RWPE1 (cell line): ENCODE results near the gene FXYD7.
A peak's percentile ranks its signal among the peaks of the same experiment; 100 is the strongest.

Experiments
- CTCF ChIA-PET: fragments of 350-600 bp; sonication (Branson Sonifier 250); formaldehyde crosslinking; extraction: SDS; loops from one replicate; lab custom pipeline; 2021; lab: Yijun Ruan, JAX
- POLR2A ChIA-PET: fragments of 400-600 bp; formaldehyde crosslinking; extraction: SDS; loops from one replicate; lab custom pipeline; 2020; ENCODE audit warnings: antibody characterized with exemption; ENCODE audit not compliant: low non-redundant PET; lab: Yijun Ruan, JAX
- DNase-seq: peaks from one replicate; pipeline ENCODE4 v3.0.0; 2012; ENCODE audit warnings: low spot score
- H3K27ac ChIP-seq: fragments of 450-650 bp; 2 replicates; pipeline ENCODE4 v1.5.1; 2017
- TF ChIP-seq, protein P1 (sequence below): fragments of 450-650 bp; conservative IDR thresholded peaks from 2 replicates; pipeline ENCODE4 v1.5.1; 2017; ENCODE audit warnings: low read depth, mild to moderate bottlenecking

The FXYD7 gene

GRCh38 chr19:35136977-35137702, 5.9 kb upstream of the FXYD7 start:
- TF ChIP-seq, protein P1, sequence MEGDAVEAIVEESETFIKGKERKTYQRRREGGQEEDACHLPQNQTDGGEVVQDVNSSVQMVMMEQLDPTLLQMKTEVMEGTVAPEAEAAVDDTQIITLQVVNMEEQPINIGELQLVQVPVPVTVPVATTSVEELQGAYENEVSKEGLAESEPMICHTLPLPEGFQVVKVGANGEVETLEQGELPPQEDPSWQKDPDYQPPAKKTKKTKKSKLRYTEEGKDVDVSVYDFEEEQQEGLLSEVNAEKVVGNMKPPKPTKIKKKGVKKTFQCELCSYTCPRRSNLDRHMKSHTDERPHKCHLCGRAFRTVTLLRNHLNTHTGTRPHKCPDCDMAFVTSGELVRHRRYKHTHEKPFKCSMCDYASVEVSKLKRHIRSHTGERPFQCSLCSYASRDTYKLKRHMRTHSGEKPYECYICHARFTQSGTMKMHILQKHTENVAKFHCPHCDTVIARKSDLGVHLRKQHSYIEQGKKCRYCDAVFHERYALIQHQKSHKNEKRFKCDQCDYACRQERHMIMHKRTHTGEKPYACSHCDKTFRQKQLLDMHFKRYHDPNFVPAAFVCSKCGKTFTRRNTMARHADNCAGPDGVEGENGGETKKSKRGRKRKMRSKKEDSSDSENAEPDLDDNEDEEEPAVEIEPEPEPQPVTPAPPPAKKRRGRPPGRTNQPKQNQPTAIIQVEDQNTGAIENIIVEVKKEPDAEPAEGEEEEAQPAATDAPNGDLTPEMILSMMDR: no peak
- CTCF ChIA-PET: interaction anchor here (1.2 to 5.8 kb wide), 4 partner anchors 21 to 93 kb away, joined by 5 to 42 read pairs (median 24); partner anchors contain the start of gene FXYD3
- peak overlapping the region; percentile 29 for H3K27ac ChIP-seq
- POLR2A ChIA-PET: no interaction called here
- no peak for DNase-seq

- TF ChIP-seq, protein P1: no peak
- POLR2A ChIA-PET: no interaction called here
- no peak for DNase-seq
- H3K27ac ChIP-seq: no peak within 1 kb of the TSS; the same call in none of the 2 replicates
- CTCF ChIA-PET: interaction anchor here (1.2 to 5.8 kb wide), 2 partner anchors 71 to 94 kb away, joined by 5 to 42 read pairs; no protein-coding TSS in a partner anchor
These were observed 4.7 kb upstream of the FXYD7 start, which contains the start of gene FXYD1 for GRCh38 chr19:35138305-35138892. TSS of gene FXYD1 (plus strand) at chr19:35138824. CDS start at chr19:35140080, 1,256 bp downstream.

- DNase-seq: no peak
- CTCF ChIA-PET: interaction anchor here (0.7 to 1.8 kb wide), 5 partner anchors 25 to 297 kb away, joined by 4 to 15 read pairs (median 4); partner anchors contain the start of gene FXYD3
- POLR2A ChIA-PET: no interaction called here
- TF ChIP-seq, protein P1: no peak
- H3K27ac ChIP-seq: peak overlapping the region; percentile 26
These were observed 2.7 kb upstream of the FXYD7 start for GRCh38 chr19:35140207-35140961.

- ChIA-PET POLR2A (no interaction called here), CTCF (interaction anchor here (0.6 to 2.6 kb wide), 10 partner anchors 25 to 125 kb away, joined by 3 to 15 read pairs (median 4); partner anchors contain the start of gene FXYD3)
- DNase-seq: peak; percentile 99
- TF ChIP-seq, protein P1: peak; percentile 82
- H3K27ac ChIP-seq: no peak overlapping the region; the same call in 1 of the 2 replicates
These were observed 1.9 kb upstream of the FXYD7 start for GRCh38 chr19:35140962-35141836.

DNA sequence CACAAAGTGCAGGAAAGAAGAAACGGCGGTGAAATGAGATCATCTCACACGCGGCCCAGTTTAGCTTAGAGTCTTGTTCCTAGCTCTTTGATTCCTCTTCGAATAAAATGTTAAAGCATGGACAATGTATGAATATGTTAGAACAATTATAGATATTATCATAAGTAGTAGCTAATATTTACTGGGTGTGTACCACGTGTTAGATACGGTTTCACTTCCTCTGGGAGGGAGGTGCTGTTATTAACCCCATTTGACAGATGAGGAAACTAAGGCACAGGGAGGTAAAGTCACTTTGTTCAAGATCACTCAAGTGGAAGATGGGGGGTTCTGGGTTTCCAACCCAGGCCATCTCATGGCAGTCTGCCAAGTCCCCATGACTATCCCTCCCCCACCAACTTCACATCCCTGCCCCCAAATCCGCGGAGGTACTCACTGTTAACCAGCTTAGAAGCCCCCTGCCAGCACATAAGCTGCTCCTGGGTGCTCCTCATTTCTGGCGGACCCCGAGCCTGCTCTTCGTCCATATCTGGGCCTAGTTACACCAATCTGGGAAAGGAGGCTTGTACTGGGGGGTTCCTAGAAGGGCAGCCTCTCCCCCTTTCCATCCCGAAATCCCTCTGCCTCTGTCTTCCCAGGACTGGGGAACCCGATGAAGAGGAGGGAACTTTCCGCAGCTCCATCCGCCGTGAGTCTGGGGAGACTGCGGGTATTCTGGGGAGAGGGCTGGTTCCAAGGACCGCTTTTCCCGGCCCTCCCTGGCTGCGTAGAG, 1.0 kb upstream of the FXYD7 start:
- TF ChIP-seq, protein P1: no peak
- ChIA-PET CTCF (interaction anchor here (0.6 to 2.6 kb wide), 13 partner anchors 28 to 170 kb away, joined by 3 to 15 read pairs (median 5); no protein-coding TSS in a partner anchor), POLR2A (no interaction called here)
- DNase-seq: no peak
- no peak overlapping the region for H3K27ac ChIP-seq
